Stimulated activated CD4-positive, alpha-beta T cell treated with anti-CD3 and anti-CD28 coated beads, Interleukin-4, amount 100 ng/mL, for 1 hour (primary cell): Measurements from ENCODE around the gene METTL15.
"Not testable (repeated sequence)": the region's sequence is repeated elsewhere in the genome, so short reads cannot be mapped to it uniquely, and the experiment has no call there.

Experiments
- DNase-seq: peaks from one replicate; pipeline ENCODE4 v3.0.0-alpha.2; 2020

METTL15 gene, protein sequence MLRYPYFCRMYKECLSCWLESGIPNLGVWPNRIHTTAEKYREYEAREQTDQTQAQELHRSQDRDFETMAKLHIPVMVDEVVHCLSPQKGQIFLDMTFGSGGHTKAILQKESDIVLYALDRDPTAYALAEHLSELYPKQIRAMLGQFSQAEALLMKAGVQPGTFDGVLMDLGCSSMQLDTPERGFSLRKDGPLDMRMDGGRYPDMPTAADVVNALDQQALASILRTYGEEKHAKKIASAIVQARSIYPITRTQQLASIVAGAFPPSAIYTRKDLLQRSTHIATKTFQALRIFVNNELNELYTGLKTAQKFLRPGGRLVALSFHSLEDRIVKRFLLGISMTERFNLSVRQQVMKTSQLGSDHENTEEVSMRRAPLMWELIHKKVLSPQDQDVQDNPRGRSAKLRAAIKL

DNA sequence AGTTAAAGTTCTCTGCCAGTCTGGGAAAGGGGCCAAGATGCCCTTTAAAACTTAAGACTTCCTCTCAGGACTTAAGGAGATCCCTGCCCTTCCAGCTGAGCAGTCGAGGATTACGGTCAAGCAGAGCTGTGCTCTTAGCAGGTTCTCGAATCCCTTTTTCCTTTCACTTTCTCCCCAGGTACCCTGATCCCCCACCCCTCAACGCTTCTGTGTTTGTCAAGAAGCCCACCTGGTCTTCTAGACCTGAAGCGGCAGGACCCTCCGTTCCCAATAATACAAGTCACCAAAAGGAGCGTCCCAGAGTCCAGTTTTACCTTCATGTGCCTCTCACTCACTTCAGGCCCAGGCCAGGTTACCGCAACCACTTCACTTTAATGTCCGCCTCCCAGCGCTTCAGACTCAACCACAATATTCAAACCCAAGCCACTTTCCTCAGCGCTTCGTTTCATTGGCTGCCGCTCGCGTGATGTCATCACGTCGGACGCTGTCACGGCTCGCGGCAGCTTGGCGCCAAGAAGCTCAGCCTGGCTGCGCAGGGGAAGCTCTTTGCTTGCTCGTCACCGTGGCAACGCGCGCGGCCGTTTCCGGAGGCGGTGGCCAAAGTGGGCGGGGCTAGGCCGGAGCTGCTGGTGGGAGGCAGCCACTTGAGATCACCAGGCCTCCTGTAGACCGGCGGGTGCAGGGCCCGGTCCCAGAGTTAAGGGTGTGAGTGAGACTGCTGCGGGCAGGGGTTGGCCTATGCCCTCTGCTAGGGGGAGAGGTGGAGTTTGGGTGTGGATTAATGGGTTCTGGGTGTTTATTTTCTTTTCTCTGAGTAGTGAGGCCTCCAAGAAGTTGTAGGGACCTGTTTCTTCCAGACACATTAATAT lies at the start of gene METTL15, which contains the start of gene KIF18A:
TSS of gene METTL15 (plus strand) at position 639 of the 869 bp plus-strand sequence. CDS start 4,947 bp downstream, outside the sequence.
TSS of gene KIF18A (minus strand) at position 407 of the 869 bp plus-strand sequence. CDS start 10,209 bp downstream, outside the sequence.
- DNase-seq, result peak; percentile 96

DNA sequence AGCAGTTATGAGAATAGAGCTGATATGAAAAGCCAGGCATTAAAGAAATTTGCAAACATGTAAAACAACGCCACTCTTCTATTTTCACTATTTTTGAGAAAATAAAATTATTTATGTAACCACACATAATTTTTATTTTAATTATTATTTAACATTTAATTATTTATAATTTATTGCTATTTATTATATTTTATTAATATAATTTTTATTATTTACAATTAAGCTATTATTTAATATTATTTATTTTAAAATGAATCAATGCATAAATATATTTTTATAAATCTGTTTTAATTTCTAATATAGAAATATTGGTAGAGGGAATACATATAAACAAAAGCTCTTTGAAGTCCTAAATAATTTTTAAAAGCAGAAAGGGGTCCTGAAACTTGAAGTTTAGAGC lies 36.9 kb upstream of the METTL15 start:
- DNase-seq, result no peak

DNA sequence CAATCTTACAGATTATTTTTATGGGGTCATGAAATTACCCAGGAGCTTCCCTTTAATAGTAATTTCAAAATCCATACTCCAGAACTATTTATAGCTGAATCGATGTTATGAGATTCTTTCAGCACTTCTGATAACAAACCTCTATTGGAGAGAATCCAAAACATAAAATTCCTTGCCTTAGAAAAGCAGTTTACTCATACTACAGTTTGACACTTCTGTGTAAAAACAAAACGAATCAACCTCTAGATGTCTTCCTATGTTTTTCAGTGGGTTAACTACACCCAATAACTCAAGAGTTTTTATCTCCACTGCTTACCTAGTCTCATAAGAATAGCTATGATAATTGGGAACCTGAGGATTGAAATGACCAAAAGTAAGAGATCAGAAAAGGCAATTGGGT lies 35.9 kb upstream of the METTL15 start:
- no peak for DNase-seq

DNA sequence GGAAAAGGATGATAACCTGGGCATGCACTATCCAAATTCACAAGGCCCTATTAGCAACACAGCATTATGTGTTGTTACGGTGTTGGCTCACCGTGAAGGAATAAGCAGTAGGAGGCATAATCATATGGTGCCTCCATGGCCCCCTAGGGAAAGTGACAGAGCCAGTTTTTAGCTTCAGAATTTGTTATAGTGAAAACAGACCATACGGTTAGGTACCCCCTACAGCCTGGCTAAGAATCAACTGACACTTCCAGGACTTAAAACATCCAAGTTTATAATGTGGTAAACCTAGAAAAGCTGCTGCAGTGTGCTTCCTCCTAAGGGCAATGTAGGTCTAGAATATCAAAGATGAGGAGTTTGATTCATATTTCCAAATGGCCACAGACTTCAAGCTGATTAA lies 30.7 kb upstream of the METTL15 start:
- no peak for DNase-seq

DNA sequence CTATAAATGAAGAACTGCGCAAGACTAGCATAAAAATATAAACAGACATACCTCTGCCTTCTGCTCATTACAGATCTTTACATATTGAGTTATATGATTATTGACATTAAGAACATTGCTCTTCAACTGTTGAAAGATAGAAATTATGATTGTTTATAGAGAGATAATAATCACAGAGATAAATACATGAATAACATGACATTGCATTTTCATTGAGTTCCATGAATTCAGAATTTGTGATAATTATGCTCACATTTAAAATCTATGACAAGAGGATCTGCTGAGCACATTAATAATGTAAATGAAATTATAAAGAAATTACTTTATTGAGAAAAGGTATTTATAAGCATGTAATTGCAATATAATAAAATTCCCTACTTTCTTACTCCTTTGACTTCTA lies 25.1 kb upstream of the METTL15 start:
- no peak for DNase-seq

DNA sequence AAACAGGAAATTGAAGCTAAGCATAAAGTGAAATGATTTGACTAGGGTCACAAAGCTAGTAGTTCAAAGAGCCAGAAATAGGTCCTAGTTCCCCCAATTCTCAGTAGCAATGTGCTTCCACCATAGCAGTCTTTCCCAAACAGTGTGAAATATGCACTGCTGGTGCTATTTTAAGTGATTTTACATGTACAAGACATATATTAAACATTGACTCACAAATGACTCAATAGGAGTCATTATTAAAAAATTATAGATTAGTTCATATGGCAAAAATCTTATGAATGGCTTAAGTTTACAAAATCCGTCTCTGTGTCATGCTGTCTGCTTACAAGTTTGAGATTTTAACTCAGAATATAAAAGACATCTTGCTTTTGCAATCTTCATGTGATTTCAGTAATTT lies 21.6 kb upstream of the METTL15 start:
- no peak for DNase-seq

DNA sequence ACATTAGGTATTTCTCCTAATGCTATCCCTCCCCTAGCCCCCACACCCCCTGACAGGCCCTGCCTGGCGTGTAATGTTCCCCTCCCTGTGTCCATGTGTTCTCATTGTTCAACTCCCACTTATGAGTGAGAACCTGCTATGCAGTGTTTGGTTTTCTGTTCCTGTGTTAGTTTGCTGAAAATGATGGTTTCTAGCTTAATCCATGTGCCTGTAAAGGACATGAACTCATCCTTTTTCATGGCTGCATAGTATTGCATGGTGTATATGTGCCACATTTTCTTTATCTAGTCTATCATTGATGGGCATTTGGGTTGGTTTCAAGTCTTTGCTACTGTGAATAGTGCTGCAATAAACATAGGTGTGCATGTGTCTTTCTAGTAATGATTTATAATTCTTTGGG lies 21.0 kb upstream of the METTL15 start:
- DNase-seq, result not testable (repeated sequence)

DNA sequence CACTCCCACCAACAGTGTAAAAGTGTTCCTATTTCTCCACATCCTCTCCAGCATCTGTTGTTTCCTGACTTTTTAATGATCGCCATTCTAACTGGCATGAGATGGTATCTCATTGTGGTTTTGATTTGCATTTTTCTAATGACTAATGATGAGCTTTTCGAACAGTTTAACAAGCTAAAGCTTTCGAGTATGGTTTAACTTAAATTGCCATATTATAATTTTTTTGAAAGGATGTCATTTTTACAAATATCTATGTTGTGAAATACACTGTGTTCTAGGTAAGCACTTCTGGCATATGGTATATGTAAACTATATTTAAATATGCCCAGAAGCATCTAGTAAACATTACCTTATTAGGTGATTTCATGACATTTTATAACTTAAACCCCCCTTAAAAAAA lies 20.5 kb upstream of the METTL15 start:
- DNase-seq, result not testable (repeated sequence)

DNA sequence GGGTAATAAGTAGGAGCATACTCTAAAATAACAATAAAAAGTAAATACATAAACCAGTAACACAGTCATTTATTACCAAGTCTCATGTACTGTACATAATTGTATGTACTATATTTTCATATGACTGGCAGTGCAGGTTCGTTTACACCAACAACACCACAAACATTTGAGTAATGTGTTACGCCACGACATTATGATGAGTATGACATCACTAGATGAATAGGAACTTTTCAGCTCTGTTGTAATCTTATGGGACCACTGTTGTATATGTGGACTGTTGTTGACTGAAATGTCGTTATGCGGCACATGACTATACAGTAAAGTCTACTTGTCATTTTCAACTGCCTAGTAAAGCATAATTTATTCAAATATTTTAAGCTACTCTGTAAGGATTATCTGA lies 18.8 kb upstream of the METTL15 start:
- no peak for DNase-seq

DNA sequence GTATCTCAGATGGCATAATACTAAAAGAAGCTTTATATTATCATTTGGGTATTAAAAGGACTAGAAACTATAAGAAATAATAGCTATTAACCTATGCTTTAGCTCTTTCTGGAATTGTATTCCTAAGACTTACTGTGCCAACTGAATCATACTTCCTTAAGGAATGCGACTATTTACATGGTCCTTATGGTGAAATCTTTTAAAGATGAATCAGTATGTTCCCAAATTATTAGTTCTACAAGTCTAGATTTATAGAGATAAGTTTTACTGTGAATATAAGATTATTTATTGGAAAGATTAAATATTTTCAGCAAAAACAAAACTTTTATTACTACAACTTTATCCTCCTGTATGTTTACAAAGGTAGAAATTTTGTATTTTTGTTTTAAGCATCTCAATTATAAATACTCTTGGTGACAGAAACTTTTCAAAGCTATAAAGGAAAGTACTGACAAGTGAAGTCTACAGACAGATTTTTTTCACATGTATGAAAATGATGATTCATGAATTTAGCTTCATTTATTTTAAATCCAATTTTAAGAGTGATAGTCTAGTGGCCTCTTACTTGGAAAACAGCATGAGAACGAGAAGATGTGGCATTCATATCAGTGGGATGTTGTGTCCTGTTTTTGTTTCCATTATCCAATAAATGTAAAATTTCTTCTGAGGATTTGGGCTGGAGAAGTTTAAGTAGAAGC lies 18.0 kb upstream of the METTL15 start:
- no peak for DNase-seq

DNA sequence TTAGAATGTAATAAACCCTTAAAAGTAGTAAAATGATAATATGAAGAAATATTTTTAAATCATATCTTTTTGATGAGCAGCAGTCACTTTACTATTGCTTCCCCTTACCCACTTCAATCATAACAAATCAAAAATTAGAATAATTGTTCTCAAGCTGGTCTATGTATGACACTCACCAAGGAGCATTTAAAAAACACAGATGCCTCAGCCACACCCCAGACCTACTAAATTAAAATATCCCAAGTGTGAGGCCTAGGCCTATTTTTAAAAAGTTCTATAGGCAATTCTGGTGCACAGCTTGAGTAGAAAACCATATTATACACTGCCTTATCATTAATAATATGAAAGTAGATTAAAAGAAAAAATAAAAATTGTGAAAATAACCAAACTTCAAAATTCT lies 15.4 kb upstream of the METTL15 start:
- no peak for DNase-seq

DNA sequence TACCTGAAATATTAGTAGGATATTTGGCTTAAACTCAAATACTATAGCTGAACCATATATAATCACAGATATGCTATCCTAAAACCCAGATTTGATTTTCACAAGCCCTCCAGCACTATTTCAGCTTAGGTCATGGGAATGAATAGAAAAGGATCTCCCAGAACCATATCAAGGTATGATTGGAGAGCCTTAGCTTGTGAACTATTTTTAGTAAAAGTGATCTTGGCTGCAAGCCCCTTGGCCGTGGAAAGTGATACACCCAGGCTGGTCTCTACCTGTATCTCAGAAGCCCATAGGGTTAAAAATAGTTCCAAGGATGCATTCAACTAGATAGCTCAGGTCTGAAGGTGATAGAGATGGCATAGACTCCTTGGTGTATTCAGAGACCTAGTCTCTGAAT lies 9.9 kb upstream of the METTL15 start:
- DNase-seq, result no peak

DNA sequence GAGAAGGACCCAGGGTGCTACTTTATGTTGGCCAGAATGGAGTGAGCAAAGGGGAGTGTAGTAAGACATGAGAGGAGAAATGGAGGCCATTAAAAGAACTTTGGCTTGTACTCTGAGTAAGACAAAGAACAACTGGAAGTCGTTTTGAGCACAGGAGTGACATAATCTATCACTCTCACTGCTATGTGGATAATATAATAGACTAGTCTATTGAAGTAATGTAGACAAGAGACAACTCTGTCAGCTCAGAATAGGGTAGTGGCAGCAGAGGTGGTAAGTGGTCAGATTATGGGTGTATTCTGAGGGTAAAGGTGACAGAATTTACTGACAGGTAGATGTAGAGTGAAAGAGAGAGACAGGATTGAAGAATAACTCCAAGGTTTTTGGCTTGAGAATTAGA lies 8.5 kb upstream of the METTL15 start:
- DNase-seq, result no peak

DNA sequence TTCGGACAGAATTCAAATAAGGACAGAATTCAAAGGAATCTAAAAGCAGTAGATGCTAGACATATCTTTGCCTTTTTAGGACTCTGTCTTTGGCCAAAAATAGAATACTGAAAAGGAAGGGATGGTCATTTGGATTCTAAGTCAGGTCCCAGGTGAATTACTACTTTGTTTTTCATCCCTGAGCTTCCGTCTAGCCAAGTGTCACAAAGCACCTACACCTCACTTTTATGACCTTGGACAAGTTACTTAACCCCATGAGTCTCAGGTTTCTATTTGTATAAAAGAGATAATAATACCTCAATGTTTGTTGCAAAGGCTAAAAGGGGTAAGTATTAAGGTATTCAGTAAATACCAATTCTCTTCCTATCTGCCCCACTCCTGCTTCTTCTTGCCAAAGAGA lies 7.5 kb upstream of the METTL15 start:
- no peak for DNase-seq

DNA sequence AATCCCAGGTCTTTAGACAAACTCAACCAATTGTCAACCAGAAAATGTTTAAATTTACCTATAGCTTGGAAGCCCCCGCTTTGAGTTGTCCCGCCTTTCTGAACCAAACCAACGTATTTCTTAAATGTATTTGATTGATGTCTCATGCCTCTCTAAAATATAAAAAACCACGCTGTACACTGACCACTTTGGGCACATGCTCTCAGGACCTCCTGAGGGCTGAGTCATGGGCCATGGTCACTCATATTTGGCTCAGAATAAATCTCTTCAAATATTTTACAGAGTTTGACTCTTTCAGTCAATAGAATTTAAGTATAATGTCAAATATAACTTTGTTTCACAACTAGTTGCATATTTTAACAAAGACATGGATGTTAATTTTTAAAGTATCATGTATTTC lies 5.9 kb upstream of the METTL15 start:
- not testable (repeated sequence) for DNase-seq

DNA sequence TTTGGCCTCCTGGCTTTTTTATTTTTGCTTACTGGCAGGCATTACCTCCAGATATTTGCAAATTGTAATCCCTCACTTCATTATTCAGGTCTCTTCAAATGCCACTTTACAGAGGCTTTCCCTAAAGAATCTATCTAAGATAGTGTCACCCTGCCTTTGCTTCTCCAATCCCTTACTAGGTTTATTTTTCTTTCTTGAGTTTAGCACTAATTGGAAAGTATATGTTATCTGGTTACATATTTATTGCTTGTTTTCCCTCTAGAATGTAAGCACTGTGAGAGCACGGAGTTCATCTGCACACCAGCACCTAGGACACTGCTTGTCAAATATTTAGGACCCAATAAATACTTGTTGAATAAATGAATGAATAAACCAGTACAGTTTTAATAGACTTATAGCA lies 3.8 kb upstream of the METTL15 start:
- DNase-seq, result no peak

DNA sequence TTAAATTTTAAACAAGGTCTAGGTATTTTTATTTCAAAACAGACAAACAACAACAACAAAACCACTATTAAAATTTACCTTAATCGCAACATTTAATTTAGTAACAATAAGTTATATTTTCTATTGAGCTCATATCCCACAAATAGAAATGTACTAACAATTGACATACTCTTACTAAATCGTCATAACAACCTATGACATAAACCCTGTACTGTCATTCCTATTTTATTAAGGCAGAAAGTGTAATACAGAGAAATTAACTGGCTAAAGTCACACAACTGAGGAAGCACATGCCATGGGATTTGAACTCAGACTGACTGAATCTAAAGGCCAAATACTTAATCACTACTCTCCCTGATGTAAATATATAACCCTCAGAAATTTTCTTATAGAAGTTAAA lies 3.2 kb upstream of the METTL15 start:
- DNase-seq, result no peak

DNA sequence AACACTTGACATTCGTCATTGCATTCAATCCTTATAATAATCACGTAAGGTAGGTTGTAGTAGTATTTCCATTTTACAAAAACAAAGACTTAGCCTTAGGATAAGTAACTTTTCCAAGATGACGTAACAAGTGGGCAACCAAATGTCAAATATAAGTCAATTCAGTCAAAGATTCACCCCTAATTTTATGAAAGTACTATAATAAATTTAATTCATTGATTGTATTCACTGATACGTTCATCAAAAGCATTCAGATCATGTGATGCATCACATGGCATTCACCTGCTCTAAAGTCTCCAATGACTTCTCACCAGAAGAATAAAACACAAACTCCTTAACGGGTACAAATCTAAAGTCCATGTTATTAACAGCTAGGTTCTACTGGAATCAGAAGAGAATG lies 2.3 kb upstream of the METTL15 start:
- DNase-seq, result no peak

DNA sequence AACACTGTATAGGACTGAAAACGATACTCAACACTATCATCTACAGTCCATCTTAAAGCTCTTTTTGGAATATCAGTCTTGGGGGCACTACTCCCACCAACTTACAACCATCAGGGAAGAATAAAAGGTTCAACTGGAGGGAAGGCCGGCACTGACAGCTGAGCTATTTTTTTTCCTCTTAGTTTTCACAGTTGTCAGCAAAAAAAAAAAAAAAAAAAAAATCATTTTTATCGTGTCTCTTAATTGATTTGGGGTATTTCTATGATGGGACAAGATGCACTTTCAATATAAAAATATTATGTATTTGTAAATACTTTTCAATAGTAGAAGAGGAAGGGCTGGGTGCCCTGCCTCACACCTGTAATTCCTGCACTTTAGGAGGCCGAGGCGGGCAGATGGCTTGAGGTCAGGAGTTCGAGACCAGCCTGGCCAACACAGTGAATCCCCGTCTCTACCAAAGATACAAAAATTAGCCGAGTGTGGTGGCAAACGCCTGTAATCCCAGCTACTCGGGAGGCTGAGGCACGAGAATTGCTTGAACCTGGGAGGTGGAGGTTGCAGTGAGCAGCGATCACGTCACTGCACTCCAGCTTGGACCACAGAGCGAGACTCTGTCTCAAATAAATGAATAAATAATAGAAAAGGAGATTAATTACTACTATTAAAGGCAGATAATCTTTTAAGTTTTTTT lies 1.7 kb upstream of the METTL15 start:
- DNase-seq, result no peak

DNA sequence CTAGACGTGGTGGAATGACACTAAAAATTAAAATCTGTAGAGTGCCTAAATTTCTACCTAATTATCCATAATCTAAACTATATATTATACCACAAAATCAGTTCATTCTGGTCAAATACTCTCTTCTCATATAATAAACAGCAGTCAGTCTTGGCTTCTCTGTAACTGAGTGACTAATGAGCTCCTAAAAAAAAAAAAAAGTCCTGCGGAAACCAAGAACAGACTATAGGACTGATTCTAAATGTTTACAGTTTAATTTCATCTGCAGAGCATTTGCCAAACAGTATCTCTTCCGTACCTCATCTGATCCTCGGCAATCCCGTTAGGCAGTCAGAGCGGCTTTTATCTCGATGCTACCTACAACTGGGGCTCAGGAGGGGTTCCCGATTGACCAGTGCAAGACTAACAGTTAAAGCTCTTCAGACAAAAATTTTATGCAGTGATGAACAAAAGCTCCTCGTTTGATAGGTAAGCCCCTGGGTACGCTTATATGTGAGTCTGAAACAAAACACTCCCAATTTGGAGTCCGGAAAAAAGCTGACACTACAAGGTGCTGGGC lies 918 bp upstream of the METTL15 start:
- no peak for DNase-seq

DNA sequence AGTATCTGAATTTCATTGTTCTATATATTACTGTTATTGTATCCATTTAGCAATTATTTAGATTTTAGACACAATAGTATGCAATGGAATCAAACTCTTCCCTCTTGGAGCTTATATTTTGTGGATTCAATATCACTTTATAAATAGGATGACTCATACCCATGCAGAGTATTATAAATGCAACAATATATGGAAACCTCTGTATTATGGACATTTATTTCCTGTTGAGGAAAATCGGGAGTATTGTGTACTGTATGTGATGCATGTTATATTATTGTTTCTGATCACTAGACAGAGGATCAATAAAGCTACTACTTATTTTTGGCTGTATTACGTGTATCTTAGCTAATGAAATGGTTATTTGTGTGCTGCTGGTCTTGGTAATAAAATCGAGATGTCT lies 770 bp downstream of the METTL15 start:
- no peak for DNase-seq

DNA sequence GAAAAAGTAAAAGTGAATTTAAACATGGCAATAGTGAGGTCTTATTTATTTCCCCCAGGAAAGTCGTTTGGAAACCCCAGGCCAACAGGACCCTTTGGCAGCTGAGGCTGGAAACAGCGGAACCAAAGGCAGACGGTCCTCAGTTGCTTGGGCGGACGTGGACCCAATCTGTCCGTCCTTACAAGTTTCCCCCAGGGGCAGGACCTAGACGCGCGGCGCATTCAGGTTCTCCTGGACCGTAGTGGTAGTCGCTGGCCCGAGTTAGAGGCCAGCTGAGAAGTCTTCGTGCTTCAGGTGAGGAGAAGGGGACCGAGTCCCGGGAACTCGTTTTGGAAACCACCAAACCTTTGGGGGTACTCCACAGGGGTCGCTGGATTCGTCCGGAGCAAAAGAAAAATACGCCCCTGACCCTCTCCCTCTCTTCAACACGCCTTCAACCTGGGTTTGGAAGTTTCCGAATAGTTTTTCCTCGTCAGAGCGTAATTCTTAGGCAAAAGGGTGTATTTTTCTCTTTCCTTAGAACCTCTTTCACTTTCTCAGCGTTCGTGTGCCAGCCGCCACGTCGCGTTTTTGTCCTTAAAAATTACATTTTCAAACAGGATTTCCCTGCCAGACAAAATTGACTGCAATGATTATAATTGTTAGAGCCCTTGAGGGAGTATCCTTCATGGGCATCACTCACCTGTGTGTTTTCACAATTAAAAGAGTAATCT lies 2.1 kb downstream of the METTL15 start:
- DNase-seq, result peak; percentile 62
